Measurements from ENCODE around the gene TP53I11. TPM values are rescaled to one million over a fixed set of nuclear protein-coding genes. Genes with fewer than 3 reads are reported as not detected.

Gene TP53I11
- total RNA-seq, 1 donor from 2014 or later: 110 TPM

DNA sequence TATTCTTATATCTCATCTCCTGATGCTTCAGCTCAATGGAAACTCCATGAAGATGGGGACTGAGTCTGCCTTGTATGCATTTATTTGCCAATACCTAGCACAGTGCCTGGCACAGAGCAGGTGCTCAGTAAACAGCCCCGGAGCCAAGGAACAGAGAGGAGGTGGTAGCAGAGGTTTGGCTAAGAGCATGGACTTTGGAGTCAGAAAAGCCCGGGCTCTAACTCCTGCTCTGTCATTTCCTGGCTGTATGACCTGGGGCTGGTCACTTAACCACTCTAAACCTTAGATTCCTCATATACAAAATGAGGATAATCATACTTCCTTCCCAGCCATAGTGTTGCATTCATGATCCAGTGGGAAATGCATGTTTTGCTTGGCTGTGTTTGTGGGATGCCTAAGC lies 36.6 kb downstream of the TP53I11 start:
- Histone ChIP-seq H3K4me1 (peaks cover 4% of the 10 kb centered on the region), H3K4me3 (no peak overlapping the region), H3K9me3 (no peaks in the 10 kb centered on the region), H3K27ac (no peak overlapping the region), H3K27me3 (no peaks in the 10 kb centered on the region), H3K36me3 (no peaks in the 10 kb centered on the region)
- intact Hi-C loops (cut with DNase I): loop anchor here (5.0 to 10.0 kb wide), 2 partner anchors 292 to 359 kb away; no protein-coding TSS in a partner anchor
- ATAC-seq: no peak
- TF ChIP-seq CTCF (IDR thresholded peaks at IDR 0.05): no peak
- no peak for DNase-seq

DNA sequence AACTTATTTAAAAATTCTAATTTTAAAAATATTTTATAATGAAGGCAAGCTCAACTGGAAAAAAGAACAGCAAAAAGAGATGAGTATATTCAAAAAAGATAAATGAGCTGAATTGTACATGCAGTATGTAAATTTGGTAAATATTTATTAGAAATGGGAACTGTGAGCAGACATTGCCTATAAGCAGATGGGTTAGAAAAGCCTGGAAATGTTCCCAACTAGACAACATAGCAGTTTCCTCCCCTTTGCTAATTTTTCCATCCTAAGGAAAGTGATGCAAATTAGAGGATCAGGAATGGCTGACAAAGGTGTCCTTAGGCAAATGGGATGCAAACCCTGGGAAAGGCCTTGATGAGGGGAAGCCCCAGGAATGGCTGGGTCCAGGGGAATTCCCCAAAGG lies 37.2 kb downstream of the TP53I11 start:
- TF ChIP-seq CTCF (IDR thresholded peaks at IDR 0.05): no peak
- H3K4me1 ChIP-seq: peaks cover 4% of the 10 kb centered on the region
- H3K27ac ChIP-seq: no peak overlapping the region
- no peak for ATAC-seq
- H3K4me3 ChIP-seq: no peak overlapping the region
- no peaks in the 10 kb centered on the region for H3K9me3 ChIP-seq
- H3K36me3 ChIP-seq: no peaks in the 10 kb centered on the region
- H3K27me3 ChIP-seq: no peaks in the 10 kb centered on the region
- DNase-seq: no peak
- intact Hi-C loops (cut with DNase I): loop anchor here (5.0 to 10.0 kb wide), 2 partner anchors 291 to 359 kb away; no protein-coding TSS in a partner anchor

GRCh38 chr11:44912270-44912987 lies 38.3 kb downstream of the TP53I11 start:
- no peaks in the 10 kb centered on the region for H3K36me3 ChIP-seq
- H3K4me1 ChIP-seq: peaks cover 4% of the 10 kb centered on the region
- H3K4me3 ChIP-seq: no peak overlapping the region
- intact Hi-C loops (cut with DNase I): loop anchor here (5.0 to 10.0 kb wide), 2 partner anchors 290 to 358 kb away; no protein-coding TSS in a partner anchor
- ATAC-seq (peak; percentile 34), DNase-seq (no peak)
- no peak overlapping the region for H3K27ac ChIP-seq
- H3K27me3 ChIP-seq: no peaks in the 10 kb centered on the region
- no peak for TF ChIP-seq CTCF (IDR thresholded peaks at IDR 0.05)
- no peaks in the 10 kb centered on the region for H3K9me3 ChIP-seq

GRCh38 chr11:44911029-44911814 lies 39.5 kb downstream of the TP53I11 start:
- TF ChIP-seq CTCF (IDR thresholded peaks at IDR 0.05): peak; percentile 88
- ATAC-seq (peak; percentile 80), DNase-seq (peak; percentile 73)
- intact Hi-C loops (cut with DNase I): loop anchor here (5.0 to 10.0 kb wide), 2 partner anchors 289 to 356 kb away; no protein-coding TSS in a partner anchor
- Histone ChIP-seq H3K9me3 (no peaks in the 10 kb centered on the region), H3K27me3 (no peaks in the 10 kb centered on the region), H3K36me3 (no peaks in the 10 kb centered on the region), H3K4me3 (no peak overlapping the region), H3K4me1 (peaks cover 4% of the 10 kb centered on the region), H3K27ac (no peak overlapping the region)

DNA sequence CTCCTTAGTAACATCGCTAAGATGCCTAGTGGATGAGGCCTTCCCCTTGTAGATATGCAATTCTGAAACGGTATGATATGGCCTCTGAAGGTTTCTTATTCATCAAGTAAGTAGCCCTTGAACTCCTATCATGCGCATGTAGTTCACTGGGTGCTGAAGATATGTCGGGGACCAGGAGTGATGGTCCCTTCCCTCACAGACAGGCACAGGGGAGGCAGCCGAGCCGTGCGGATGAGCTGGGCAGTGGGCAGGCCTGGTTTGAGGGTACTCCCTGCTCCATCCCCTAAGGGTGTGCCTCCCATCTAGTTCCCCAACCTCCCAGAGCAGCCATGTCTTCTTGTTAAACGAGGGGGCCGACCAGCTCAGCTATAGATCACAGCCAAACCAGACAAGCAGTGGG lies 40.1 kb downstream of the TP53I11 start:
- DNase-seq: no peak
- H3K27me3 ChIP-seq: no peaks in the 10 kb centered on the region
- no peaks in the 10 kb centered on the region for H3K9me3 ChIP-seq
- no peak for ATAC-seq
- intact Hi-C loops (cut with DNase I): loop anchor here (5.0 to 10.0 kb wide), 2 partner anchors 288 to 356 kb away; no protein-coding TSS in a partner anchor
- TF ChIP-seq CTCF (IDR thresholded peaks at IDR 0.05): no peak
- H3K27ac ChIP-seq: no peak overlapping the region
- no peaks in the 10 kb centered on the region for H3K36me3 ChIP-seq
- H3K4me1 ChIP-seq: peaks cover 4% of the 10 kb centered on the region
- no peak overlapping the region for H3K4me3 ChIP-seq
